Adrenal gland (tissue), 5 donors: ENCODE data around the gene EPB41L1.

Experiments
- CTCF ChIP-seq, 6 experiments: fragments of 450-650 bp in 4 of 6; fragments of 200-600 bp in 2 of 6; sonication (generic) in 1 of 6; IDR thresholded peaks; 1 replicate in 5 of 6; 2 replicates in 1 of 6; pipeline versions ENCODE4 v1.5.1 to v1.8.0; 2016 to 2021; ENCODE audit warnings: antibody characterized with exemption in 6 of 6, mild to moderate bottlenecking in 2 of 6, moderate library complexity in 1 of 6
- POLR2A ChIP-seq, 2 donors: fragments of 450-650 bp; IDR thresholded peaks; one replicate each; pipeline ENCODE4 v1.6.1; 2017; ENCODE audit warnings: antibody characterized with exemption in 2 of 2, mild to moderate bottlenecking in 2 of 2, moderate library complexity in 1 of 2
- donor health status: DM: no; HTN: no; CAD: no.

GRCh38 chr20:36241678-36242077 is 87.1 kb downstream of the EPB41L1 start:
- TF ChIP-seq CTCF (IDR thresholded peaks at IDR 0.05) (no peak), POLR2A (IDR thresholded peaks at IDR 0.05) (no peak)
